MM.1S (cell line): ENCODE measurements around the gene FBH1.

ENCODE experiments used
- CTCF ChIP-seq: fragments of 300-600 bp; sonication (generic); IDR thresholded peaks from 2 replicates; pipeline ENCODE4 v1.5.1; 2016; ENCODE audit warnings: antibody characterized with exemption, low read length, mixed read lengths
- EZH2 ChIP-seq: fragments of 300-600 bp; sonication (generic); optimal IDR thresholded peaks from 2 replicates; pipeline ENCODE3; 2017; ENCODE audit warnings: low read depth, mild to moderate bottlenecking, antibody characterized with exemption, low read length, mixed read lengths
- EZH2phosphoT487 ChIP-seq: fragments of 300-600 bp; sonication (generic); IDR thresholded peaks from 2 replicates; pipeline ENCODE4 v1.6.1; 2018; ENCODE audit warnings: antibody characterized with exemption, low read length

GRCh38 chr10:5975641-5976473, 85.8 kb downstream of the FBH1 start:
- TF ChIP-seq CTCF (no peak), EZH2phosphoT487 (no peak), EZH2 (no peak)
